ENCODE data around the gene COL4A2.

- no peak for TF ChIP-seq CTCF (conservative IDR thresholded peaks at IDR 0.05; ENCODE audit: low read length)
- TF ChIP-seq EZH2phosphoT487 (IDR thresholded peaks at IDR 0.05; ENCODE audit: borderline replicate concordance), result no peak
Measured at GRCh38 chr13:110458017-110458416, 150.9 kb downstream of the COL4A2 start.
